ENCODE data around the gene DOCK3.

DOCK3 gene

GRCh38 chr3:50737906-50738598, 63.3 kb downstream of the DOCK3 start:
- Histone ChIP-seq H3K27ac (ENCODE audit: low read length) (no peak overlapping the region), H3K4me1 (ENCODE audit: low read length) (no peaks in the 10 kb centered on the region), H3K9ac (ENCODE audit: low read length) (no peak overlapping the region), H3K9me3 (replicated peaks; ENCODE audit: insufficient read depth, low read length) (no peaks in the 10 kb centered on the region), H3K9me2 (replicated peaks; ENCODE audit: insufficient read depth, low read length) (no peaks in the 10 kb centered on the region), H3K36me3 (replicated peaks; ENCODE audit: insufficient read depth, low read length) (no peaks in the 10 kb centered on the region), H3K4me2 (ENCODE audit: low read depth, low read length) (no peak overlapping the region), H3K4me3 (ENCODE audit: low read length) (no peak overlapping the region), H3F3A (ENCODE audit: insufficient read depth, low read length) (no peaks in the 10 kb centered on the region), H3K27me3 (replicated peaks; ENCODE audit: insufficient read depth, low read length) (no peaks in the 10 kb centered on the region), H3K79me2 (ENCODE audit: low read length) (no peaks in the 10 kb centered on the region), H2AFZ (ENCODE audit: low read length) (no peak overlapping the region), H4K20me1 (ENCODE audit: insufficient read depth, low read length) (no peaks in the 10 kb centered on the region)
- no peak for DNase-seq
- TF ChIP-seq CTCF (IDR thresholded peaks at IDR 0.05; ENCODE audit: low read length) (no peak), EZH2phosphoT487 (IDR thresholded peaks at IDR 0.05; ENCODE audit: low read length) (no peak), EZH2 (optimal IDR thresholded peaks at IDR 0.05; ENCODE audit: low read depth, low read length) (no peak)

GRCh38 chr3:50743643-50744042, 68.9 kb downstream of the DOCK3 start:
- H3K79me2 ChIP-seq (ENCODE audit: low read length), result no peaks in the 10 kb centered on the region
- no peak overlapping the region for H3K4me3 ChIP-seq (ENCODE audit: low read length)
- H3K27ac ChIP-seq (ENCODE audit: low read length), result no peak overlapping the region
- H3K9me3 ChIP-seq (replicated peaks; ENCODE audit: insufficient read depth, low read length), result no peaks in the 10 kb centered on the region
- no peak overlapping the region for H3K4me2 ChIP-seq (ENCODE audit: low read depth, low read length)
- TF ChIP-seq CTCF (IDR thresholded peaks at IDR 0.05; ENCODE audit: low read length) (no peak), EZH2phosphoT487 (IDR thresholded peaks at IDR 0.05; ENCODE audit: low read length) (no peak), EZH2 (optimal IDR thresholded peaks at IDR 0.05; ENCODE audit: low read depth, low read length) (no peak)
- H3K36me3 ChIP-seq (replicated peaks; ENCODE audit: insufficient read depth, low read length), result no peaks in the 10 kb centered on the region
- no peaks in the 10 kb centered on the region for H3K9me2 ChIP-seq (replicated peaks; ENCODE audit: insufficient read depth, low read length)
- no peak overlapping the region for H2AFZ ChIP-seq (ENCODE audit: low read length)
- H3K4me1 ChIP-seq (ENCODE audit: low read length), result no peaks in the 10 kb centered on the region
- DNase-seq, result no peak
- H3F3A ChIP-seq (ENCODE audit: insufficient read depth, low read length), result no peaks in the 10 kb centered on the region
- H3K9ac ChIP-seq (ENCODE audit: low read length), result no peak overlapping the region
- no peaks in the 10 kb centered on the region for H3K27me3 ChIP-seq (replicated peaks; ENCODE audit: insufficient read depth, low read length)
- no peaks in the 10 kb centered on the region for H4K20me1 ChIP-seq (ENCODE audit: insufficient read depth, low read length)

GRCh38 chr3:50749822-50750221, 75.1 kb downstream of the DOCK3 start:
- H3K4me2 ChIP-seq (ENCODE audit: low read depth, low read length), result no peak overlapping the region

More at GRCh38 chr3:50749822-50750221, 75.1 kb downstream of the DOCK3 start:
- H2AFZ ChIP-seq (ENCODE audit: low read length), result no peak overlapping the region
- H3K9me2 ChIP-seq (replicated peaks; ENCODE audit: insufficient read depth, low read length), result no peaks in the 10 kb centered on the region
- no peaks in the 10 kb centered on the region for H3K9me3 ChIP-seq (replicated peaks; ENCODE audit: insufficient read depth, low read length)
- no peaks in the 10 kb centered on the region for H3K79me2 ChIP-seq (ENCODE audit: low read length)
- H3K27me3 ChIP-seq (replicated peaks; ENCODE audit: insufficient read depth, low read length), result no peaks in the 10 kb centered on the region
- H3K4me1 ChIP-seq (ENCODE audit: low read length), result no peaks in the 10 kb centered on the region
- no peak overlapping the region for H3K9ac ChIP-seq (ENCODE audit: low read length)
- H3F3A ChIP-seq (ENCODE audit: insufficient read depth, low read length), result no peaks in the 10 kb centered on the region
- H4K20me1 ChIP-seq (ENCODE audit: insufficient read depth, low read length), result no peaks in the 10 kb centered on the region
- TF ChIP-seq EZH2phosphoT487 (IDR thresholded peaks at IDR 0.05; ENCODE audit: low read length) (no peak), CTCF (IDR thresholded peaks at IDR 0.05; ENCODE audit: low read length) (no peak), EZH2 (optimal IDR thresholded peaks at IDR 0.05; ENCODE audit: low read depth, low read length) (no peak)
- no peak overlapping the region for H3K4me3 ChIP-seq (ENCODE audit: low read length)
- no peak for DNase-seq
- no peak overlapping the region for H3K27ac ChIP-seq (ENCODE audit: low read length)
- H3K36me3 ChIP-seq (replicated peaks; ENCODE audit: insufficient read depth, low read length), result no peaks in the 10 kb centered on the region
